Stimulated activated CD8-positive, alpha-beta memory T cell treated with anti-CD3 and anti-CD28 coated beads, Interleukin-12 subunit alpha, Interleukin-12 subunit beta, amount 100 ng/mL, for 24 hours (primary cell): Measurements from ENCODE around the gene GSG1L.

Source experiments
- DNase-seq: peaks from one replicate; pipeline ENCODE4 v3.0.0-alpha.2; 2020; ENCODE audit errors: extremely low read depth

The GSG1L gene

GRCh38 chr16:28063591-28064061, at the start of gene GSG1L:
TSS of gene GSG1L (minus strand) at chr16:28063714. CDS start at chr16:28063424, 290 bp downstream.
- no peak for DNase-seq

GRCh38 chr16:28112908-28113307, 49.4 kb upstream of the GSG1L start:
- DNase-seq = no peak

GRCh38 chr16:28110977-28111376, 47.5 kb upstream of the GSG1L start:
- DNase-seq = no peak

GRCh38 chr16:28110479-28110878, 47.0 kb upstream of the GSG1L start:
- no peak for DNase-seq

GRCh38 chr16:28110074-28110473, 46.6 kb upstream of the GSG1L start:
- no peak for DNase-seq

GRCh38 chr16:28108590-28109247, 45.2 kb upstream of the GSG1L start:
- DNase-seq = no peak

GRCh38 chr16:28107232-28107631, 43.7 kb upstream of the GSG1L start:
- no peak for DNase-seq

GRCh38 chr16:28106467-28107215, 43.1 kb upstream of the GSG1L start:
- DNase-seq = no peak

GRCh38 chr16:28105954-28106353, 42.4 kb upstream of the GSG1L start:
- no peak for DNase-seq

- DNase-seq = no peak
Measured at GRCh38 chr16:28105297-28105696, 41.8 kb upstream of the GSG1L start.

GRCh38 chr16:28104404-28104803, 40.9 kb upstream of the GSG1L start:
- DNase-seq = no peak

GRCh38 chr16:28103516-28104170, 40.1 kb upstream of the GSG1L start:
- no peak for DNase-seq

GRCh38 chr16:28101533-28101890, 38.0 kb upstream of the GSG1L start:
- DNase-seq = no peak

GRCh38 chr16:28100810-28101532, 37.5 kb upstream of the GSG1L start:
- no peak for DNase-seq

GRCh38 chr16:28098959-28099945, 35.7 kb upstream of the GSG1L start:
- no peak for DNase-seq

GRCh38 chr16:28098171-28098958, 34.9 kb upstream of the GSG1L start:
- DNase-seq = no peak

- DNase-seq = no peak
Measured at GRCh38 chr16:28096983-28097899, 33.7 kb upstream of the GSG1L start.

- DNase-seq = no peak
Measured at GRCh38 chr16:28093385-28093725, 29.8 kb upstream of the GSG1L start.

- no peak for DNase-seq
Measured at GRCh38 chr16:28092721-28093384, 29.3 kb upstream of the GSG1L start.
